Measurements from ENCODE around the gene HOXB1.

DNA sequence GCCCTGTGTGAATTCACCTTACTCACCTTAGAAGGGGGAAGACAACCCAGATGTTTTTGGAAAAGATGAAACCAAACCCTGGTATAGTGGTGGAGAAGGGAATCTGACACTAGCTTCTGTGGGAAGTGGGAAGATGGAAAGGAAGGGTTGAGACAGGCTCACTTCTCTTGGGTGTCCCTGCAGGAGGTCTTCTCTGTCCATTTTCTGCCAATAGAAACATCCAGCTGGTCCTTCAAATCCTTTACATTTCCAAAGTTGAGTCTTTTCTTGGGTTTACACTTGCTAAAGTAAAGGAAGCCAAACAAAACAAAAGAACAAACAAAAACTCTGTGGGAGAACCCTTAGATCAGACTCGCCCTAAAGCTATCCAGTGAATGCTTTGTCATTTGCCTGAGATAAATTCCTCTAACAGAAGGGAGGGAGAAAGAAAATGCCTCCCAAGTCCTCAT, 10.2 kb downstream of the HOXB1 start:
- no peak for TF ChIP-seq EZH2 (IDR thresholded peaks at IDR 0.05)
- TF ChIP-seq, protein P1, sequence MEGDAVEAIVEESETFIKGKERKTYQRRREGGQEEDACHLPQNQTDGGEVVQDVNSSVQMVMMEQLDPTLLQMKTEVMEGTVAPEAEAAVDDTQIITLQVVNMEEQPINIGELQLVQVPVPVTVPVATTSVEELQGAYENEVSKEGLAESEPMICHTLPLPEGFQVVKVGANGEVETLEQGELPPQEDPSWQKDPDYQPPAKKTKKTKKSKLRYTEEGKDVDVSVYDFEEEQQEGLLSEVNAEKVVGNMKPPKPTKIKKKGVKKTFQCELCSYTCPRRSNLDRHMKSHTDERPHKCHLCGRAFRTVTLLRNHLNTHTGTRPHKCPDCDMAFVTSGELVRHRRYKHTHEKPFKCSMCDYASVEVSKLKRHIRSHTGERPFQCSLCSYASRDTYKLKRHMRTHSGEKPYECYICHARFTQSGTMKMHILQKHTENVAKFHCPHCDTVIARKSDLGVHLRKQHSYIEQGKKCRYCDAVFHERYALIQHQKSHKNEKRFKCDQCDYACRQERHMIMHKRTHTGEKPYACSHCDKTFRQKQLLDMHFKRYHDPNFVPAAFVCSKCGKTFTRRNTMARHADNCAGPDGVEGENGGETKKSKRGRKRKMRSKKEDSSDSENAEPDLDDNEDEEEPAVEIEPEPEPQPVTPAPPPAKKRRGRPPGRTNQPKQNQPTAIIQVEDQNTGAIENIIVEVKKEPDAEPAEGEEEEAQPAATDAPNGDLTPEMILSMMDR (IDR thresholded peaks at IDR 0.05): no peak
- peak; percentile 92 for TF ChIP-seq EZH2phosphoT487 (IDR thresholded peaks at IDR 0.05)
